ENCODE data around the gene G6PC2. TPM values are rescaled to one million over a fixed set of nuclear protein-coding genes. Genes with fewer than 3 reads are reported as not detected.
A peak's percentile ranks its signal among the peaks of the same experiment; 100 is the strongest.

Gene G6PC2
- total RNA-seq, 2 experiments from 2014 or later, result not detected

DNA sequence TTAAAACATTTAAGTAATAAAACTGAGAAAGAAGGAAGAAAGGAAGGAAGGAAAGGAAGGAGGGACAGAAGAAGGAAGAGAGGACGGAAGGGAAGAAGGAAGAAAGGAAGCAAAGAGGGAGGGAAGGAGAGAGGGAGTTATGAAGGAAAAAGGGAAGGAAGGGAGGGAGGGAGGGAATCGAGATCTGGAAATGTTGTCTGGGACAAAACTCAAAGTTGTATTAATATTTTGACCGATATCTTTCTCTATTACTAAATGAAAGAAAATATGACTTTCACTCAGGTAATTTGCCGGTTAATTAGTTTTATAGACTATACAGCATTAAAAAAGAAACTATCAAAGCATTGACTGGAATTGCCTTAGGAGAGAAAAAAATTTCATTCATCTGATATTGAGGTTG is 44.4 kb downstream of the G6PC2 start:
- DNase-seq (ENCODE audit: low spot score), result no peak
- TF ChIP-seq EZH2phosphoT487 (IDR thresholded peaks at IDR 0.05; ENCODE audit: borderline replicate concordance, low read depth, low read length), result no peak
- TF ChIP-seq CTCF (conservative IDR thresholded peaks at IDR 0.05; ENCODE audit: low read length), result no peak
- H4K20me1 ChIP-seq (ENCODE audit: insufficient read depth, low read length), result no peaks in the 10 kb centered on the region
- H3K9me2 ChIP-seq (ENCODE audit: insufficient read depth, low read length), result no peaks in the 10 kb centered on the region
- no peaks in the 10 kb centered on the region for H3K4me1 ChIP-seq (ENCODE audit: insufficient read depth, low read length, poor library complexity, severe bottlenecking)
- H2AFZ ChIP-seq (ENCODE audit: low read length), result no peak overlapping the region
- H3K36me3 ChIP-seq (ENCODE audit: insufficient read depth, low read length), result no peaks in the 10 kb centered on the region
- no peaks in the 10 kb centered on the region for H3K9me3 ChIP-seq (ENCODE audit: low read length)
- no peak overlapping the region for H3K4me3 ChIP-seq (ENCODE audit: low read depth, low read length, poor library complexity, severe bottlenecking)
- no peaks in the 10 kb centered on the region for H3K79me2 ChIP-seq (ENCODE audit: insufficient read depth, low read depth, low read length)
- no peak overlapping the region for H3K4me2 ChIP-seq (ENCODE audit: low read length)
- POLR2A ChIA-PET, result no interaction called here
- intact Hi-C loops (cut with micrococcal nuclease; ENCODE audit: unreplicated experiment), result no loop called here
- H3K27ac ChIP-seq (ENCODE audit: low read depth, low read length, poor library complexity, severe bottlenecking), result no peak overlapping the region
- BruUV-seq (replicated peaks), result no TSS peak
- CTCF ChIA-PET (ENCODE audit: unreplicated experiment), result no interaction called here

- Histone ChIP-seq H3K36me3 (ENCODE audit: insufficient read depth, low read length) (no peaks in the 10 kb centered on the region), H3K4me1 (ENCODE audit: insufficient read depth, low read length, poor library complexity, severe bottlenecking) (no peaks in the 10 kb centered on the region), H3K4me3 (ENCODE audit: low read depth, low read length, poor library complexity, severe bottlenecking) (no peak overlapping the region), H3K9me2 (ENCODE audit: insufficient read depth, low read length) (0 out of 2 replicates have a peak, but pooled peaks cover 3% of the 10 kb centered on the region), H4K20me1 (ENCODE audit: insufficient read depth, low read length) (no peaks in the 10 kb centered on the region), H3K4me2 (ENCODE audit: low read length) (no peak overlapping the region), H3K79me2 (ENCODE audit: insufficient read depth, low read depth, low read length) (no peaks in the 10 kb centered on the region), H3K27ac (ENCODE audit: low read depth, low read length, poor library complexity, severe bottlenecking) (no peak overlapping the region), H2AFZ (ENCODE audit: low read length) (no peak overlapping the region), H3K9me3 (ENCODE audit: low read length) (no peaks in the 10 kb centered on the region)
- TF ChIP-seq CTCF (conservative IDR thresholded peaks at IDR 0.05; ENCODE audit: low read length) (peak; percentile 83), EZH2phosphoT487 (IDR thresholded peaks at IDR 0.05; ENCODE audit: borderline replicate concordance, low read depth, low read length) (no peak)
- intact Hi-C loops (cut with micrococcal nuclease; ENCODE audit: unreplicated experiment), result no loop called here
- POLR2A ChIA-PET, result no interaction called here
- CTCF ChIA-PET (ENCODE audit: unreplicated experiment), result no interaction called here
- no TSS peak for BruUV-seq (replicated peaks)
- peak; percentile 26 for DNase-seq (ENCODE audit: low spot score)
Measured at GRCh38 chr2:168948621-168949212, 47.6 kb downstream of the G6PC2 start.

GRCh38 chr2:168949324-168949723 is 48.2 kb downstream of the G6PC2 start:
- H3K4me1 ChIP-seq (ENCODE audit: insufficient read depth, low read length, poor library complexity, severe bottlenecking), result no peaks in the 10 kb centered on the region
- no peak overlapping the region for H3K27ac ChIP-seq (ENCODE audit: low read depth, low read length, poor library complexity, severe bottlenecking)
- POLR2A ChIA-PET, result no interaction called here
- 0 out of 2 replicates have a peak, but pooled peaks cover 3% of the 10 kb centered on the region for H3K9me2 ChIP-seq (ENCODE audit: insufficient read depth, low read length)
- intact Hi-C loops (cut with micrococcal nuclease; ENCODE audit: unreplicated experiment), result no loop called here
- H3K79me2 ChIP-seq (ENCODE audit: insufficient read depth, low read depth, low read length), result no peaks in the 10 kb centered on the region
- H3K9me3 ChIP-seq (ENCODE audit: low read length), result no peaks in the 10 kb centered on the region
- TF ChIP-seq CTCF (conservative IDR thresholded peaks at IDR 0.05; ENCODE audit: low read length), result no peak
- no peak for TF ChIP-seq EZH2phosphoT487 (IDR thresholded peaks at IDR 0.05; ENCODE audit: borderline replicate concordance, low read depth, low read length)
- no peak overlapping the region for H2AFZ ChIP-seq (ENCODE audit: low read length)
- BruUV-seq (replicated peaks), result no TSS peak
- no peak overlapping the region for H3K4me3 ChIP-seq (ENCODE audit: low read depth, low read length, poor library complexity, severe bottlenecking)
- no peaks in the 10 kb centered on the region for H3K36me3 ChIP-seq (ENCODE audit: insufficient read depth, low read length)
- CTCF ChIA-PET (ENCODE audit: unreplicated experiment), result no interaction called here
- DNase-seq (ENCODE audit: low spot score), result no peak
- no peaks in the 10 kb centered on the region for H4K20me1 ChIP-seq (ENCODE audit: insufficient read depth, low read length)
- no peak overlapping the region for H3K4me2 ChIP-seq (ENCODE audit: low read length)
